GM12878 (cell line): ENCODE results near the gene MACROD2. TPM values are rescaled to one million over a fixed set of nuclear protein-coding genes. Genes with fewer than 3 reads are reported as not detected.

Experiments used
- ATAC-seq: fragments of 200-7000 bp; cut with Tn5 transposase; 3 replicates; pipeline ENCODE4 v1.9.1; 2020; ENCODE audit warnings: mild to moderate bottlenecking, moderate library complexity
- BruUV-seq: library from RNA; stranded (reverse); fragments of 400-500 nt; replicated peaks from 2 replicates; lab custom pipeline; 2021; lab: Mats Ljungman, UMichigan
- CTCF ChIA-PET: fragments of 300-600 bp; sonication (Branson Sonifier 250); formaldehyde crosslinking; extraction: SDS; loops from one replicate; lab custom pipeline; 2021; ENCODE audit warnings: inconsistent platforms; lab: Yijun Ruan, JAX
- POLR2A ChIA-PET: fragments of 350-600 bp; formaldehyde crosslinking; extraction: SDS; loops from one replicate; lab custom pipeline; 2021; ENCODE audit warnings: inconsistent platforms; lab: Charles Lee
- RAD21 ChIA-PET: fragments of 300-600 bp; sonication (Branson Sonifier 250); formaldehyde crosslinking; loops from one replicate; lab custom pipeline; 2023; ENCODE audit warnings: antibody characterized with exemption; ENCODE audit not compliant: unreplicated experiment; lab: Charles Lee
- SMC1A ChIA-PET: fragments of 300-600 bp; sonication (Branson Sonifier 250); formaldehyde crosslinking; loops from one replicate; lab custom pipeline; 2023; ENCODE audit not compliant: unreplicated experiment, uncharacterized antibody; lab: Charles Lee
- DNase-seq: peaks from one replicate; pipeline ENCODE4 v3.0.0-alpha.2; 2011; ENCODE audit warnings: low read depth, low spot score
- FAIRE-seq: peaks from 3 replicates; lab custom pipeline; 2011; peaks lifted over from hg19 to GRCh38; lab: Jason Lieb, UNC
- H2AFZ ChIP-seq: 2 replicates; pipeline ENCODE4 v1.6.0; 2011; ENCODE audit warnings: low read depth, low read length, control low read depth; ENCODE audit not compliant: control insufficient read depth
- H3K27ac ChIP-seq: 2 replicates; pipeline ENCODE4 v1.5.1; 2011; ENCODE audit warnings: control low read depth; ENCODE audit not compliant: control insufficient read depth, insufficient read depth
- H3K27me3 ChIP-seq, 2 experiments: replicated peaks in 1 of 2; 2 replicates each; pipeline versions ENCODE4 v1.6.0 to v1.6.1; 2011; ENCODE audit warnings: low read length in 1 of 2; ENCODE audit not compliant: control insufficient read depth in 2 of 2, insufficient read depth in 2 of 2
- H3K36me3 ChIP-seq, 2 experiments: 2 replicates each; pipeline ENCODE4 v1.5.1; 2011; ENCODE audit warnings: low read length in 1 of 2; ENCODE audit not compliant: control insufficient read depth in 2 of 2, insufficient read depth in 2 of 2
- H3K4me1 ChIP-seq: 2 replicates; pipeline ENCODE4 v1.6.1; 2011; ENCODE audit warnings: mild to moderate bottlenecking, low read length, moderate library complexity, mixed read lengths; ENCODE audit not compliant: control insufficient read depth, insufficient read depth
- H3K4me2 ChIP-seq: 2 replicates; pipeline ENCODE4 v1.6.0; 2011; ENCODE audit warnings: control low read depth; ENCODE audit not compliant: control insufficient read depth, insufficient read depth
- H3K4me3 ChIP-seq: fragments of 200-600 bp; sonication (generic); 2 replicates; pipeline ENCODE4 v1.5.1; 2016
- H3K79me2 ChIP-seq: 2 replicates; pipeline ENCODE4 v1.6.0; 2011; ENCODE audit warnings: low read length; ENCODE audit not compliant: control insufficient read depth, insufficient read depth
- H3K9ac ChIP-seq: 2 replicates; pipeline ENCODE4 v1.8.0; 2011; ENCODE audit warnings: low read length, control low read depth, mixed read lengths; ENCODE audit not compliant: control insufficient read depth, insufficient read depth
- H3K9me3 ChIP-seq: replicated peaks from 3 replicates; pipeline ENCODE4 v1.5.1; 2011; ENCODE audit warnings: mild to moderate bottlenecking, low read length; ENCODE audit not compliant: control insufficient read depth, insufficient read depth
- H4K20me1 ChIP-seq: 2 replicates; pipeline ENCODE4 v1.6.0; 2011; ENCODE audit not compliant: control insufficient read depth, insufficient read depth
- ASH2L ChIP-seq: fragments of 300-600, 200-600 bp; sonication (generic); IDR thresholded peaks from 2 replicates; pipeline ENCODE4 v1.6.1; 2017; ENCODE audit warnings: low read depth, mild to moderate bottlenecking, borderline replicate concordance
- HDAC2 ChIP-seq: fragments of 200-600 bp; sonication (generic); IDR thresholded peaks from 2 replicates; pipeline ENCODE4 v1.6.1; 2017
- JUND ChIP-seq: IDR thresholded peaks from 2 replicates; pipeline ENCODE4 v1.6.1; 2012; ENCODE audit warnings: low read depth, mild to moderate bottlenecking, low read length, improper control_type of control experiment, moderate library complexity
- KAT2A ChIP-seq: conservative IDR thresholded peaks from 2 replicates; pipeline ENCODE4 v1.6.1; 2011; ENCODE audit warnings: low read depth, low read length; ENCODE audit not compliant: control insufficient read depth
- KDM1A ChIP-seq: fragments of 200-600 bp; sonication (generic); IDR thresholded peaks from 2 replicates; pipeline ENCODE4 v1.6.1; 2016; ENCODE audit warnings: borderline replicate concordance
- MYB ChIP-seq: fragments of 150-350 bp; IDR thresholded peaks from 2 replicates; pipeline ENCODE4 v1.6.1; 2014; ENCODE audit warnings: mild to moderate bottlenecking, low read depth, low read length, borderline replicate concordance
- POLR2A ChIP-seq: IDR thresholded peaks from 2 replicates; pipeline ENCODE4 v1.6.1; 2011; ENCODE audit warnings: low read depth, mild to moderate bottlenecking, low read length
- RAD21 ChIP-seq: IDR thresholded peaks from 2 replicates; pipeline ENCODE4 v1.6.1; 2011; ENCODE audit warnings: mild to moderate bottlenecking, low read depth, low read length, moderate library complexity; ENCODE audit not compliant: insufficient read depth
- TCF12 ChIP-seq: IDR thresholded peaks from 2 replicates; pipeline ENCODE4 v1.6.1; 2011; ENCODE audit warnings: low read depth, mild to moderate bottlenecking, low read length
- WGBS: methylation state at CpG from one replicate; pipeline ENCODE4 v1.1.6; 2016; ENCODE audit warnings: low lambda C conversion rate; ENCODE audit not compliant: insufficient replicate concordance, insufficient coverage; ENCODE audit errors: missing lambda C conversion rate; 5-methylcytosine and 5-hydroxymethylcytosine counted together
- in situ Hi-C: fragments of 300-500 bp; cut with MboI; formaldehyde crosslinking; loops from 9 replicates; pipeline ENCODE4 v1.14.3; 2018; ENCODE audit warnings: mixed read lengths
- intact Hi-C: fragments of 100-400 bp; cut with micrococcal nuclease; formaldehyde crosslinking; loops from one replicate; pipeline ENCODE4 v1.14.2; 2022; ENCODE audit not compliant: unreplicated experiment
- polyA plus RNA-seq, 11 experiments: library from polyadenylated mRNA; depleted of rRNA in 4 of 11; unstranded in 6 of 11; stranded (reverse) in 5 of 11; fragments of >200 nt; fragmentation: Nextera tagmentation in 4 of 11; fragmentation: Illumina TruSeq in 1 of 11; extraction: Ambion mirVana in 4 of 11; extraction: Trizol in 1 of 11; gene quantifications; 1 replicate in 1 of 11; 2 replicates in 10 of 11; pipeline versions ENCODE4 v1.2.1 to v1.2.3, GENCODE V29; 2011 to 2016; ENCODE audit warnings: inconsistent platforms in 2 of 11, missing spikeins in 2 of 11, low read depth in 1 of 11
- total RNA-seq, 4 experiments: library from RNA; depleted of rRNA in 3 of 4; stranded (reverse); fragments of >200 nt in 3 of 4; fragmentation: Illumina TruSeq in 1 of 4; extraction: Trizol in 1 of 4; gene quantifications; 2 replicates each; pipeline versions ENCODE4 v1.2.1 to v1.2.3, GENCODE V29; 2013 to 2021
- TF ChIP-seq, protein P1 (sequence below): fragments of 450-650 bp; IDR thresholded peaks from 2 replicates; pipeline ENCODE4 v1.6.1; 2017; ENCODE audit warnings: borderline replicate concordance
- TF ChIP-seq, protein P2 (sequence below): fragments of 450-650 bp; IDR thresholded peaks from 2 replicates; pipeline ENCODE4 v1.6.1; 2017; ENCODE audit warnings: mild to moderate bottlenecking

The MACROD2 gene
- total and polyA plus RNA-seq, 10 of the 15 experiments (the other 5 are each of a cell fraction or from before 2014, with no cell fraction given), result 1.1 to 21.5 (median 2.2) TPM

GRCh38 chr20:14915356-14915755 is 920.0 kb downstream of the MACROD2 start (continued):
- TF ChIP-seq, protein P1, sequence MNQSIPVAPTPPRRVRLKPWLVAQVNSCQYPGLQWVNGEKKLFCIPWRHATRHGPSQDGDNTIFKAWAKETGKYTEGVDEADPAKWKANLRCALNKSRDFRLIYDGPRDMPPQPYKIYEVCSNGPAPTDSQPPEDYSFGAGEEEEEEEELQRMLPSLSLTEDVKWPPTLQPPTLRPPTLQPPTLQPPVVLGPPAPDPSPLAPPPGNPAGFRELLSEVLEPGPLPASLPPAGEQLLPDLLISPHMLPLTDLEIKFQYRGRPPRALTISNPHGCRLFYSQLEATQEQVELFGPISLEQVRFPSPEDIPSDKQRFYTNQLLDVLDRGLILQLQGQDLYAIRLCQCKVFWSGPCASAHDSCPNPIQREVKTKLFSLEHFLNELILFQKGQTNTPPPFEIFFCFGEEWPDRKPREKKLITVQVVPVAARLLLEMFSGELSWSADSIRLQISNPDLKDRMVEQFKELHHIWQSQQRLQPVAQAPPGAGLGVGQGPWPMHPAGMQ, result no peak

- no peaks in the 10 kb centered on the region; the same call in 2 of the 3 replicates for H3K9me3 ChIP-seq
- intact Hi-C loops, result no loop called here
- in situ Hi-C loops, result no loop called here
- H3K36me3 ChIP-seq, result no peaks in the 10 kb centered on the region
- TF ChIP-seq JUND (no peak), KDM1A (no peak), MYB (no peak), RAD21 (no peak), TCF12 (no peak), HDAC2 (no peak), KAT2A (no peak), POLR2A (no peak), ASH2L (no peak)
- TF ChIP-seq, protein P2, sequence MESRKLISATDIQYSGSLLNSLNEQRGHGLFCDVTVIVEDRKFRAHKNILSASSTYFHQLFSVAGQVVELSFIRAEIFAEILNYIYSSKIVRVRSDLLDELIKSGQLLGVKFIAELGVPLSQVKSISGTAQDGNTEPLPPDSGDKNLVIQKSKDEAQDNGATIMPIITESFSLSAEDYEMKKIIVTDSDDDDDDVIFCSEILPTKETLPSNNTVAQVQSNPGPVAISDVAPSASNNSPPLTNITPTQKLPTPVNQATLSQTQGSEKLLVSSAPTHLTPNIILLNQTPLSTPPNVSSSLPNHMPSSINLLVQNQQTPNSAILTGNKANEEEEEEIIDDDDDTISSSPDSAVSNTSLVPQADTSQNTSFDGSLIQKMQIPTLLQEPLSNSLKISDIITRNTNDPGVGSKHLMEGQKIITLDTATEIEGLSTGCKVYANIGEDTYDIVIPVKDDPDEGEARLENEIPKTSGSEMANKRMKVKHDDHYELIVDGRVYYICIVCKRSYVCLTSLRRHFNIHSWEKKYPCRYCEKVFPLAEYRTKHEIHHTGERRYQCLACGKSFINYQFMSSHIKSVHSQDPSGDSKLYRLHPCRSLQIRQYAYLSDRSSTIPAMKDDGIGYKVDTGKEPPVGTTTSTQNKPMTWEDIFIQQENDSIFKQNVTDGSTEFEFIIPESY, result no peak
- RAD21 ChIA-PET, result no interaction called here
- no peak for DNase-seq
- SMC1A ChIA-PET, result no interaction called here
- H3K27me3 ChIP-seq, result no peaks in the 10 kb centered on the region
- no peak overlapping the region for H2AFZ ChIP-seq
- POLR2A ChIA-PET, result no interaction called here
- no peaks in the 10 kb centered on the region for H3K79me2 ChIP-seq
- ATAC-seq, result no peak
- no peak overlapping the region for H3K4me2 ChIP-seq
- no peaks in the 10 kb centered on the region for H4K20me1 ChIP-seq
- CTCF ChIA-PET, result no interaction called here
- BruUV-seq, result no TSS peak
- no peaks in the 10 kb centered on the region for H3K4me1 ChIP-seq
- H3K9ac ChIP-seq, result no peak overlapping the region
- H3K4me3 ChIP-seq, result no peak overlapping the region
- WGBS, result 2% methylated on average over 4 of the region's 4 CpGs
- no peak overlapping the region for H3K27ac ChIP-seq
- FAIRE-seq, result no peak
Measured at GRCh38 chr20:14916360-14916920, 921.1 kb downstream of the MACROD2 start.
